ENCODE data around the gene TMEM52.

DNA sequence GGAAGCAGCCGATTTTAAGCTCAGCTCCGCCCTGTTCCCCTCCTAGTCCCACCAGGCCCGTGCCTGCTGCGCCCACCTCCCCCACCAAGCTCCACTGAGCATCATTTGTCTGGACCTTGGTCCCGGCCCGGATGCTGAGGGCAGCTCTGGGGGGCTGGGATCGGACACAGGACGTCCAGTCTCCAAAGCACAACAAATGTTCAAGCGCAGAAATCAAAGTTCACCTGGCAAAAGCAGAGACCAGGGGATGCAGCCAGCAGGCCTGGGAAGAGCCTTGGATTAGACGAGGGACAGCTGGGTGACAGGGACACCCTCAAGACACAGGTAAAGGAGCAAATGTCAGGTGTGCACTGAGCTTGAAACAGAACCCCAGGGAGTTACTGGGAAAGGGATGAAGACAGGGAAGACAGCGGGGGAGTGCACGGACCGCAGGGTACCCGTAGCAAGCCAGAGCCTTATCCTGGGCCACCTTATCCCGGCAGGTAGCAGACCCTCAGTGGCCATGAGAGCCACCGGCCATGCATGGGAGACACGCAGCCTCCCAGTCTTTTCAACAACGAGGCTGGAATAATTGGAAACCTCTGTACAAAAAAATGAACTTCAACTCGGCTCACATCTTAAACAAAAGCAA is 22.2 kb upstream of the TMEM52 start:
- TF ChIP-seq, protein P1, sequence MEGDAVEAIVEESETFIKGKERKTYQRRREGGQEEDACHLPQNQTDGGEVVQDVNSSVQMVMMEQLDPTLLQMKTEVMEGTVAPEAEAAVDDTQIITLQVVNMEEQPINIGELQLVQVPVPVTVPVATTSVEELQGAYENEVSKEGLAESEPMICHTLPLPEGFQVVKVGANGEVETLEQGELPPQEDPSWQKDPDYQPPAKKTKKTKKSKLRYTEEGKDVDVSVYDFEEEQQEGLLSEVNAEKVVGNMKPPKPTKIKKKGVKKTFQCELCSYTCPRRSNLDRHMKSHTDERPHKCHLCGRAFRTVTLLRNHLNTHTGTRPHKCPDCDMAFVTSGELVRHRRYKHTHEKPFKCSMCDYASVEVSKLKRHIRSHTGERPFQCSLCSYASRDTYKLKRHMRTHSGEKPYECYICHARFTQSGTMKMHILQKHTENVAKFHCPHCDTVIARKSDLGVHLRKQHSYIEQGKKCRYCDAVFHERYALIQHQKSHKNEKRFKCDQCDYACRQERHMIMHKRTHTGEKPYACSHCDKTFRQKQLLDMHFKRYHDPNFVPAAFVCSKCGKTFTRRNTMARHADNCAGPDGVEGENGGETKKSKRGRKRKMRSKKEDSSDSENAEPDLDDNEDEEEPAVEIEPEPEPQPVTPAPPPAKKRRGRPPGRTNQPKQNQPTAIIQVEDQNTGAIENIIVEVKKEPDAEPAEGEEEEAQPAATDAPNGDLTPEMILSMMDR (IDR thresholded peaks at IDR 0.05) = no peak
- TF ChIP-seq POLR2A (IDR thresholded peaks at IDR 0.05) (no peak), EP300 (IDR thresholded peaks at IDR 0.05) (no peak)

Measured in ovary (tissue), 3 donors.